Omental fat pad (tissue), 4 donors: ENCODE measurements around the gene PRDX2. TPM values are rescaled to one million over a fixed set of nuclear protein-coding genes. Genes with fewer than 3 reads are reported as not detected.
"Not testable (repeated sequence)": the region's sequence is repeated elsewhere in the genome, so short reads cannot be mapped to it uniquely, and the experiment has no call there.

Source experiments
- ATAC-seq: fragments of 150-250 bp; one replicate; pipeline ENCODE4 v1.9.1; 2016; ENCODE audit warnings: mild to moderate bottlenecking, moderate library complexity; ENCODE audit not compliant: low FRiP score
- DNase-seq: peaks from one replicate; pipeline ENCODE4 v3.0.0-alpha.2; 2019; ENCODE audit warnings: low spot score
- CTCF ChIP-seq, 3 donors: fragments of 450-650 bp; IDR thresholded peaks; one replicate each; pipeline ENCODE4 v1.5.1; 2016 to 2017; ENCODE audit warnings: antibody characterized with exemption in 3 of 3, mild to moderate bottlenecking in 3 of 3, moderate library complexity in 2 of 3
- total RNA-seq, 4 donors: library from RNA; depleted of rRNA; stranded (reverse); fragments of >200 nt; gene quantifications; one replicate each; pipeline ENCODE4 v1.1.0, GENCODE V29; 2016

The PRDX2 gene
- total RNA-seq, 4 donors from 2014 or later, result 165 to 320 (median 219) TPM

GRCh38 chr19:12800923-12801465 is 606 bp downstream of the PRDX2 start:
- DNase-seq, result no peak
- no peak for TF ChIP-seq CTCF (IDR thresholded peaks at IDR 0.05)
- ATAC-seq, result peak; percentile 37

- no peak for DNase-seq
- no peak for TF ChIP-seq CTCF (IDR thresholded peaks at IDR 0.05)
- no peak for ATAC-seq
These were observed 1.2 kb downstream of the PRDX2 start for GRCh38 chr19:12800466-12800770.

- no peak for TF ChIP-seq CTCF (IDR thresholded peaks at IDR 0.05)
- DNase-seq (no peak), ATAC-seq (no peak)
These were observed 1.7 kb downstream of the PRDX2 start for GRCh38 chr19:12799742-12800465.

GRCh38 chr19:12797607-12798006 is 4.0 kb downstream of the PRDX2 start:
- DNase-seq, ATAC-seq: not testable (repeated sequence)

GRCh38 chr19:12797141-12797587 is 4.4 kb downstream of the PRDX2 start:
- ATAC-seq (no peak), DNase-seq (no peak)
- TF ChIP-seq CTCF (IDR thresholded peaks at IDR 0.05), result no peak

- TF ChIP-seq CTCF (IDR thresholded peaks at IDR 0.05), result peak in 2 of 3 donors; percentile 73 to 89
- peak; percentile 22 for ATAC-seq
- DNase-seq, result no peak
These were observed 5.2 kb downstream of the PRDX2 start for GRCh38 chr19:12796146-12797071.

- no peak for TF ChIP-seq CTCF (IDR thresholded peaks at IDR 0.05)
- no peak for DNase-seq
- no peak for ATAC-seq
These were observed 6.6 kb downstream of the PRDX2 start for GRCh38 chr19:12794971-12795381.
